ENCODE results near the gene FAM20C. TPM values are rescaled to one million over a fixed set of nuclear protein-coding genes. Genes with fewer than 3 reads are reported as not detected.

Gene FAM20C
- polyA plus RNA-seq, 3 donors, result 66.1 to 85.7 (median 66.3) TPM

- DNase-seq (ENCODE audit: extremely low read depth in 1 of 11, low read depth in 9 of 11, low spot score in 4 of 11), result no peak
Observed at GRCh38 chr7:214410-215212, 22.2 kb downstream of the FAM20C start.

- DNase-seq (ENCODE audit: extremely low read depth in 1 of 11, low read depth in 9 of 11, low spot score in 4 of 11), result peak in 4 of 11 donors; percentile 58 to 76 (median 62)
Observed at GRCh38 chr7:216360-217300, 24.3 kb downstream of the FAM20C start.

- DNase-seq (ENCODE audit: extremely low read depth in 1 of 11, low read depth in 9 of 11, low spot score in 4 of 11), result no peak
Observed at GRCh38 chr7:217781-218180, 25.4 kb downstream of the FAM20C start.

DNA sequence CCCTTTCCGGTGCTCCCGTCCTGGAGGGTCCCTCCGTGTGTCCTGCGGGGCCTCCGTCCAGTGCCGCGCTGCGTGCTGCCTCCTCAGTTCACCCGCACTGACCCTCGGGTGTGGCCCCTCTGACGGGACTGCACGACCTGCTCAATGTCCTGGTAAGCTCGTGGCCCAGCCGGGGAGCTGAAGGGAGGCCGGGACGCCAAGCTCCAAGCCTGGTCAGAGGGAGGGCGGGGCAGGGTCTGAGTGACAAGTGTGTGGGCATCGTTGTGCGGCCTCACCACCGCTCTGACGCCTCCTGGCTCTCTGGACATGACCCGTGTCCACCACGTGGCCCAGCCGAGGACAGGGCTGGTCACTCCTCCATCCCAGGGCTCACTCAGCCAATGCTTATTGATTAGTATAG, 25.9 kb downstream of the FAM20C start:
- no peak for DNase-seq (ENCODE audit: extremely low read depth in 1 of 11, low read depth in 9 of 11, low spot score in 4 of 11)

GRCh38 chr7:218896-219580, 26.7 kb downstream of the FAM20C start:
- DNase-seq (ENCODE audit: extremely low read depth in 1 of 11, low read depth in 9 of 11, low spot score in 4 of 11), result no peak

DNA sequence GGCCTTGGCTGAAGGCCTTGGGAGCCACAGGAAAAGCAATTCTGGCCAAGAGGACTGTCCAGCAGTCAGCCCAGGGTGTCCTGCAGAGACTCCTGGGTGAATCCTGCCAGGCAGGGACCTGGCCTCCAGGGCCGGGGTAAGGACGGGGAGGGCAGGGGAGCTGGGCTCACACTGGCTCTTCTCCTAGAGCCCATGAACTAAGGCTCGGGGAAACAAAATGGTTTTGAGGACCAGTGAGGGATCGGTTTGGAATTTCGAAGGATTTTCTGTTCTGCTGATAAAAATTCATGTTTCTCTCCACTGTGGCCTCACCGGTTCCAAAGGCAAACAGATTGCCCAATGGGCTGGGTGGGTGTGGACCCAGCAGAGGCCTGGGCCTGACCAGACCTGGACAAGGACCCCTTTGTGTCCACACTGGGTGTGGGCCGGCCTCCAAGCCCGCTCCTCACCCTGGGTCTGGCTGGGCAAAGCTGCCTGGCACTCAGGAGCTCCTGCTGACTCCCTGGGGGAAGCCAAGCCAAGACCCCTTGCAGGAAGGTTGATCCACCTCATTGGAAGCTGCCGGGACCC, 27.3 kb downstream of the FAM20C start:
- DNase-seq (ENCODE audit: extremely low read depth in 1 of 11, low read depth in 9 of 11, low spot score in 4 of 11), result no peak

- peak in 4 of 11 donors; percentile 43 to 66 (median 49) for DNase-seq (ENCODE audit: extremely low read depth in 1 of 11, low read depth in 9 of 11, low spot score in 4 of 11)
Observed at GRCh38 chr7:220151-220841, 27.9 kb downstream of the FAM20C start.

DNA sequence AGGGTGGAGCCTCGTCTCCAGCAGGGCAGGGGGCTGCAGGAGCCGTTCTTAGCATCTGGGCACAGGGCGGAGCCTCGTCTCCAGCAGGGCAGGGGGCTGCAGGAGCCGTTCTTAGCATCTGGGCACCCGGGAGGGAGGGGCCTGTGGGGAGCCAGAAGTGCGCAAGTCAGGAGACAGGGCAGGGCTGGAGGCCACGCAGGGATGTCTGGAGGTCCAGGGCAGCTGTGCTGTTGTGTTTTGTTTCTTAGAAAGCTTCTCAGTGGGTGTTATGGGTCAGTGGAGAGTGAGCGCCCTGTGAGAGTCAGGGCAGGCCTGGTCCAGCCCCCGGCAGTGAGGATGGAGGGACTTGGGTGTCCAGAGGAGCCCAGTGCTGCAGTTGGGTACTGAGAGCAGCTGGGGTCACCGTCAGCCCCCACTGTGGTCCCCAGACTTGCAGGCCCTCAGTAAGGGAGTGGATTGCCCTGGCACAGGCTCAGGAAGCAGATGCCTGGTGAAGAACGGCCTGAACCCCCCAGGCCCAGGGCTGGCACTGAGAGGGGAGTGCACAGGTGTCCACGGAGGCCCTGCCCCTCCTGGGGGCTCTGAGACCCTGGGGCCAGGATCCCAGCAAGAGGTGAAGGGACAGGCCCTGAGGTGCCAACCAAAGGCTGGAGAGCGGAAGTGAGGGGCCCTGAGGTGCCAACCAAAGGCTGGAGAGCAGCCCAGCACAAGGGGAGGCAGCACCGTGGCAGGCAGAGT, 29.8 kb downstream of the FAM20C start:
- no peak for DNase-seq (ENCODE audit: extremely low read depth in 1 of 11, low read depth in 9 of 11, low spot score in 4 of 11)

DNA sequence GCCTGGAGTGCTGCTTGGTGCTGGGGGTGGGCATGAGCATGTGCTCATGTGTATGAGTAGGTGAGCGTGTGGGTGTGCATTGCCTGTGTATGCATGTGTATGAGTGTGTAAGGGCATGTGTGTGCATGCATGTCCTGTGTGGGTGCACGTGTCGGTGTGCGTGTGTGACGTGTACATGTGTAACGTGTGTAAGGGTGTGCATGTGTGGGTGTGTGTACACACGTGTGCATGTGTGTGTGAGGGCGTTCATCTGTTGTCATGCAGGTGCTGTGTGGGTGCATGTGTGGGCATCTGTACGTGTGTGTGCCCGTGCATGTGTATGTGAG, 30.3 kb downstream of the FAM20C start:
- no peak for DNase-seq (ENCODE audit: extremely low read depth in 1 of 11, low read depth in 9 of 11, low spot score in 4 of 11)

DNA sequence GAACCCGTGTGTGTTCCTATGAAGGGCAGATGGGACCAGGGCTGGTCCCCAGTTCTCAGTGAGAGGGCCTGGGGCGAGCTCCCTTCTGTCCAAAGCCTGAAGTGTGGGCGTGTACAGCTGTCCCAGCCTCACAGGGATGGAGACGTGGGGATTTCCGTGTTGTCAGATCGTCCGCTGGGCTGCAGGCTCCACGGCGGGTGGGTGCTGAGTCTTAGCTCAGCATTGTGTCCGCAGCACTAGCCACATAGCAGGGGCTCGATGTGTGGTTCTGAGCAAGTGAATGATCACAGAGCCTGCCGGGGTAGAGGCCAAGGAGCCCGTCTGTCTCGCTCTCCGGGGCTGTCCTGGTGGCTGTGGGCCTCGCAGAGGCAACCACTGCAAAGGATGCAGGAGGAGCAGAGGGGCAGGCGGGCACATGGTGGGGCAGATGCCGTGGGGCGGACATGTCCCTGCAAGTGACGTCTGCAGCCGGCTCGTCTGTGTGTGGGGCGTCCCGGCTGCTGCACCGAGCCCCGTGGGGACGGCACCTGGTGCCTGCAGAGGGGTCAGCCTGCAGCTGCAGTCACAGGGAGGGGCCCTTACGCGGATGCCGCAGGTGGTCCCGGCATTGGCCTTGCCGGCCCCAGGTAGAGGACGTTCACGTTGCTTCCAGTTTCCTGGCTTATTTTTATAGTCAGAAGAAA, 30.9 kb downstream of the FAM20C start:
- DNase-seq (ENCODE audit: extremely low read depth in 1 of 11, low read depth in 9 of 11, low spot score in 4 of 11), result no peak

DNA sequence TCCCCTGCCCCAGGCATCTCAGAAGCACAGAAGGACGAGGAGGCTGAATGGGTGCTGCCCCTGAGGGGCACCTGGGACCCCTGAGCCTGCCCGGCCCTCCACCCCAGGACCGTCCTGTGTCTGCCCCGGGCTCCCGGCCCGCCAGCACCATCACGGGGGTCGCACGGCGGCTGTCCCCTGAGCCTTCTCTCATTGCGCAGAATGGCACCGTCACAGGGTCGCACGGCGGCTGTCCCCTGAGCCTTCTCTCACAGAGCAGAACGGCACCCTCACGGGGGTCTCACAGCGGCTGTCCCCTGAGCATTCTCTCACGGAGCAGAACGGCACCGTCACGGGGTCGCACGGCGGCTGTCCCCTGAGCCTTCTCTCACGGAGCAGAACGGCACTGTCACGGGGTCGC, 31.5 kb downstream of the FAM20C start:
- DNase-seq (ENCODE audit: extremely low read depth in 1 of 11, low read depth in 9 of 11, low spot score in 4 of 11), result no peak

DNA sequence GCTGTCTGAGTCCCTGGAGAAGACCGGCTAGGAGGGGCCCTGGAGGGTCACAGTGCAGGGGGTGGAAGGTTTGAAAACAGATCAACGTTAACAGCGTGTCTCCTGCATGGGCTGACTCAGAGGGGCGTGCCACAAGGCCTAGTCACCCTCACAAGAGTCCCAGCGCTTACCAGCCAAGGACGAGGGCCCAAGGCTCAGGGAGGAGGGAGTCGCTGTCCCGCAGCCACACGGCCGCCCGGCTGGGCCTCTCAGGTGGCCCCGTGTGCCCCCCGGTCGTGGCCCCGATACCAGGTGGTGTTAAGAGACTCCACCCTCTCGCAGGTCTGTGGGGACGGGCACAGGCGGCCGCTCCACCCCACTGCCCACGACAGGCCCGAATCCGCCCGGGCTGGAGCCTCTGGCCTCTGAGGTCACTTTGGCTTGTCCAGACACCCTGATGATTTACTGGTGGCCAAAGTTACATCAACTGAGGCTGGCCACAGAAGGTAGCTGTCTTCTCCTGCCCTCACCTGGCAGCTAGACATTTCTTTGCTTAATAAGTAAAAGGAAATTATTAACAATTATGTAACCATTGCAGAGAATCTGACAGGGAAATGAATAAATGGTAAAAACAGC, 34.0 kb downstream of the FAM20C start:
- no peak for DNase-seq (ENCODE audit: extremely low read depth in 1 of 11, low read depth in 9 of 11, low spot score in 4 of 11)

DNA sequence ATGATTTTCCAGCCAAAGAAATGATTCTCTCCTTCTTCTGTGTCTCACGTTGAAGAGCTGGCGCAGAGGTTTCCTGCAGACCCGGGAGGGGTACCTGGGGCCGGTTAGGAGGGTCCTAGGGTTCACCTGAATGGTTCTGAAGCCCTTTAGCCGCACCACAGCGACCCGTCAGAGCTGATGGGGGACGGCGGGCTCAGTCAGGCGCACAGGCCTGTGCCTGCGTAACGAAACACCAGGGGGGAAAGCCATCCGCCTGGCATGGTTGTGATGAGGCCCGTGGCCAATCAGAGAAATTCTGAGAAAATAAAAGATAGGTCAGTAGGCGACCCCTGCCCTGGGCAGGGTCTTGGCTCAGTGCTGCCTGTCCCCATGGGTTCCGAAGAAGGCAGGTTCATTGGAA, 35.6 kb downstream of the FAM20C start:
- DNase-seq (ENCODE audit: extremely low read depth in 1 of 11, low read depth in 9 of 11, low spot score in 4 of 11), result no peak

- no peak for DNase-seq (ENCODE audit: extremely low read depth in 1 of 11, low read depth in 9 of 11, low spot score in 4 of 11)
Observed at GRCh38 chr7:228610-229009, 36.2 kb downstream of the FAM20C start.

- DNase-seq (ENCODE audit: extremely low read depth in 1 of 11, low read depth in 9 of 11, low spot score in 4 of 11), result no peak
Observed at GRCh38 chr7:229184-229964, 37.0 kb downstream of the FAM20C start.

GRCh38 chr7:230274-230673, 37.9 kb downstream of the FAM20C start:
- DNase-seq (ENCODE audit: extremely low read depth in 1 of 11, low read depth in 9 of 11, low spot score in 4 of 11), result no peak
